UCSD-AML1 (cell line): ENCODE measurements around the gene TMCC3.

ENCODE experiments used
- DNase-seq: peaks from one replicate; lab custom pipeline; 2025; ENCODE audit not compliant: unreplicated experiment; lab: John Stamatoyannopoulos, UW

The TMCC3 gene

DNA sequence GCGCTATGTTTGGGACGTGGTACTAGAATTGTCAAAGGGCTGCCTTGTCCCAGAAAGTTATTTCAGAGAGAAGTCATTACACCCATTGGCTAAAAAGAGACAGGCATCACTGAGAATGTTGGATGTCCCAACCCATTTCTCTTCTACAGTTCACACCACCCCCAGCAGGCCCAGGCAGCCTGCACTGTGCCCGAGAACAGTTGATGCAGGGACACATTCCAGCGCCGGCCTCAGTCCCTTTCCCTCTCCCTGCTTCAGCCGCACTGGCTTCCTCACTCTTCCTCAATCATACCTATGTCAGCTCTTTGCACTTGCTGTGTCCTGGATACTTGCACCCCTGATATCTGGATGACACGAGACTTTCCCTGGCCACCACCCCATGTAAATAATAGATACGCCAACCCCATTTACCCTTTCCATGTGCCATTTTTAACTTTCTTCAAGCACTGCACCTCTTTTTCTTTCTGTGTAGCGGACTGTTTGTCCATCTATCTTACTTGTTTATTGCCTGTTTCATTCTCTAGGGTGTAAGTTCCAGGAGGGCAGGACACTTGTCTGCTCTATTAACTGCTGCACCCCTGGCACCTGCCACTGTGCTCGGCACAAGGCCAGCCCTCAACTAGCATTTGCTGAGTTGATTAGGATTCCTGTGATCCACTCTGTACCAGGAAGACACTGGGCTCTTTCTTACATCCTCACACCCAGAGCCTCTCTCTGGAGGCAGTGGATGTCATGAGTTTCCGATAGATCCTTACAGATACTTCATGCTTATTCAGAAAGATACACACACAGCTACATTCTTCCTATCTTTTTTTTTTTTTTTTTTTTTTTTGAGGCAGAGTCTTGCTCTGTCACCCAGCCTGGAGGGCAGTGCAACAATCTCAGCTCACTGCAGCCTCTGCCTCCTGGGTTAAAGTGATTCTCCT is 114.1 kb downstream of the TMCC3 start:
- no peak for DNase-seq

DNA sequence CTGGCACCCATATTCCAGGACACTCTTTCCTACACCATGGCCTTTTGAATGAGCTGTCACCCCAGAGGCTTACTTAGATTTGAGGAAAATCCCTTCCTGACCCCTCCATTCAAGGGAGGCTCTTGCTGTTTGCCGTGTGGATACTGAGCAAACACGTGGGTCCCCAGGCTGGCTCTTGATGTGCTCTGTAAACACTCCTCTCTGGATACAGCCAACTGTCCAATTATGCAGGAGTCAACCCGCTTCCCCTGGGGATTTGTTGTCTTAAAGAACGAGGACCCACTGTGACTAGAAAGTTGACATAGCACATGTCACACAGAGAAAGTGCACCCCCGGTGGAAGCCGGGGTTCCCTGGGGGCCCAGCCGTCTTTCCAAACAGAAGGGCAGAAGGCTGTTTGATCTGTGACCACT is 114.8 kb downstream of the TMCC3 start:
- DNase-seq: no peak

DNA sequence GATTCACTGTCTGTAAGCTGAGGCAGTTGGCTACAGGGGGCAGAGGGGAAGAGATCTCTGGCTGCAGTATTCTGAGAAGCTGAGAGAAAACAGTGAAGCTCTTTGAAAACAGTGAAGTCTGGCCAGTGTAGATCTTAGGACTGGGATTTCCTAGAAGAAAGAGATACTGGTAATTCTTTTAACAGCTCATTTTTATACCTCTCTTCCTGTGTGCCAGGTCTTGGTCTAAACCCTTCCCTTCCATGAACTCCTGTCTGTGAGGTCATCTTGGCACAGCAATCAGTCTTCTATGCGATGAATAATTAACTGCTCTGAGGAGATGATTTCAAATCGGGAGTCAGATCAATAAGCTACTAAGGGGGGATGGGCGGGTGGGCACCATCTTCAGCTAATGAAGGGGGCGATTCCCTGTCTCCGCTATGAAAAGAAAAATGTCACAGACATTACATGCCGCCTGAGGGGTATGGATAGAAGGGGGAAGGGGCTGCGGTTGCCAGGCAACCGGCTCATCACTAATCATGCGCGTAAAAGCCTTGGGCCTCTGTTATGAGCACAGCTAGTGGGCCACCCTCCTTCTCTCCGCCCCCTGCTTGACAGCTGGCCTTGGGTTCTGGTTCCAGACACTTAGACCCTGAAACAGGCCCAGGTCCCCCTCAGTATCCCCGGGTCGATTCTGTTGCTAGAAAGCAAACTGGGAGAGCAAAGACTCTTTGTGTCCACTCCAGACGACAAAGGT is 115.4 kb downstream of the TMCC3 start:
- DNase-seq: no peak

GRCh38 chr12:94534278-94534677 is 116.1 kb downstream of the TMCC3 start:
- DNase-seq: no peak

- peak; percentile 75 for DNase-seq
Measured at GRCh38 chr12:94532490-94533422, 117.6 kb downstream of the TMCC3 start.

DNA sequence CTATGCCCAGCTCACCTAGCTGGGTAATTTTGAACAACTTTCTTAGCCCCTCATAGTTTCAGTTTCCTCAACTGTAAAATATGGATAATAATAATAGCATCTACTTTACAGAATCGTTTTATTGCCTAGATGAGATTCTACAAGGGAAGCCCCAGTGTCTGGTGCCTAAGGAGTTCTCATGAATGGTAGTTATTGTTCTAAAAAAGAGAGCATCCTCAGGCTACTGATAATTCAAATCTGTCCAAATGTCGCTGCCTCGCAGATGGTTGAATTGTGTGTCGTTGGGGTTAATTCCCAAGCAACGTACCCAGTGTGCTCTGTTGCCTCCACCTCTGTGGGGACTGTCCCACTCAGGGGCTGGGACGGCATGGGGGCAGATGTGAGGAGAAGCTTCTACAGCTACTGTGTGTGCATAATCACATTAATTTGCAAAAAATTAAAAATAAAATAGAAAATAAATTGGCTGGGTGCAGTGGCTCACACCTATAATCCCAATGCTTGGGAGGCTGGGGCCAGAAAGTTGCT is 119.1 kb downstream of the TMCC3 start:
- no peak for DNase-seq

DNA sequence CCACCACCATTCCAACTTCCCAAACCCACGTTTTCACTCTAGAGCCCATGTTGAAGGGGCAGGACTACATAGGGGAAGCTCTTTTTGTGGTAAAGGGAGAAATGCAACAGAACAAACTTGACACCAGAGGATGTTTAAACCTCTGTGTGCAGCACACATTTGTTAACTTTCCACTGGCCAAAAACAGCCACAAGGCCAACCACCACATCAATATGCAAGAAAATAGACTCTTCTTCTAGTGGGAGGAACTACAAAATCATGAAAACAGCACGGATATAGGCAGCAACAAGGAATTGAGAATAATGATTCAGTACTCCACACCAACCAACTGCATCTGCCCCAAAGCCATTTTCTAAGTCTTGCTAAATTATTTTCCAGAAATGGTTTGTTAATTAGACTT is 124.4 kb downstream of the TMCC3 start:
- DNase-seq: no peak
